ENCODE data around the gene HSP90AB1. TPM values are rescaled to one million over a fixed set of nuclear protein-coding genes. Genes with fewer than 3 reads are reported as not detected.

HSP90AB1 gene
- total RNA-seq, 1 donor from 2014 or later = 2,065 TPM

DNA sequence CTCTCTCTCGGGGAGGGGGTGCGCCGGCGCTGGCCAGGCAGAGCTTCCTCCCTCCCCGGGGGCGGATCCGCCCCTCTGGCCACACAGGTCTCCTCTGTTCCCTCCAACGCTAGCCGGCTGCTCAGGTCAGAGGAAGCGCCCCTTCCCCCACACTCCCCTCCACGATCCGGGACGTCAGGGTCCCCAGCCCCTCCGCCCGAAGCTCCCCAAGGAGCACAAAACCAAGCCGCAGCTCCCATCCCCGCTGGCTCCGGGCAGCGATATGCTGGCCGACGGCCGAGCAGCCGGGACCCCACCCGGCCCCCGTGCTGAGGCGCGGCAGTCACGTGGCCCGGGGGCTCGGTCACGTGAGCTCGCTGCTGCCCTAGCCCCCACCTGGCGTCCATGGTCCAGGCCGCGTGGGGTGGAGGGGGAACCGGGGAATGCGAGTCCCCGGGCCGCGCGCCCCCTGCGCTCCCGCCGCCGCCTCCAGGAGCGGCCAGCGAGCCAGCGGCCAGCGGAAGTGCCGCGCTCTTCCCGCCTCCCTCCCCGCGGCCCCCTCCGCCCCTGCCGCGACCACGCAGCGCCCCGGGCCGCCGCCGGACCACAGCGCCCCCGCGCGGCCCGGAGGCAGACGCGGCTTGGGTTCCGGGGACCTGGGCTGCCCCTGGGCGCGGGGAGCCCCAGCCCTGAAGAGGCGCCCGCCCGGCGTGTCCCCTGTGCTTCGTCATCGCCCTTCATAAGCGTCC is 10.3 kb downstream of the HSP90AB1 start, which contains the start of gene SLC35B2:
SLC35B2 (minus strand) TSS at position 504 of the 728 bp plus-strand sequence; CDS start at position 386, 118 bp downstream.
- H3K27ac Mint-ChIP-seq = peak within 1 kb of the TSS; percentile 81
- intact Hi-C loops (cut with micrococcal nuclease) = loop anchor here (1.0 kb wide), 3 partner anchors 8 to 85 kb away; partner anchors contain the start of genes HSP90AB1 and NFKBIE
- DNase-seq (ENCODE audit: low spot score) = peak; percentile 70
- no peaks in the 10 kb centered on the region for H3K9me3 Mint-ChIP-seq
- no peaks in the 10 kb centered on the region for H3K27me3 Mint-ChIP-seq (ENCODE audit: insufficient read depth)
- H3K36me3 Mint-ChIP-seq (ENCODE audit: low read depth) = peaks cover 56% of the 10 kb centered on the region
- peaks cover 75% of the 10 kb centered on the region for H3K4me1 Mint-ChIP-seq (ENCODE audit: low read depth)
- H3K4me3 Mint-ChIP-seq = peak within 1 kb of the TSS; percentile 90

DNA sequence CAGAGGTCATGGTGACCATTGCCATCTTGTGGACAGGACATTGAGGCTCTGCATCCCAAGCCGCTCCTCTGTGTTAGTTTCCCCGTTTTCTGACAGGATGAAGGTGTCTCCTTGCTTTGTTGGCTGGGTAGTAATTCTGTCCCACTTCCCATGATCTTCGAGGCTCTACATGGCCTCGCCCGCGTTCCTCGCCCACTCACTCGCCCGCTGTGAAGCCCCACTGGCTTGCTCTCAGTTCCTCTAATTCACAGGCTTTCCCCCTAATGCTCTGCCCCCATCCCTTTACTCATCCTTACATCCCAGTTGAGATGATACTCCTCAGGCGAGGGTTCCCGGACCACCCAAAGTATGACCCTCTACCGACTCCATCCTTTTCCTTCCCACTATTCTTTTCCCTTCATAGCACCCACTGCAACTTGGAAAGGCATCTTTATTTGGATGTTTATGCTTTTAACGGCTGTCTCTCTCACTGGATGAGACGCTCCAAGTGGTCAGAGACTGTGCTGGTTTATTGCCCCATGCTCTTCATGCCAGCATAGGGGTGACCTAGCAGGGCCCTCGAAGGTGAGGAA is 10.9 kb downstream of the HSP90AB1 start:
- peak overlapping the region; percentile 84 for H3K4me3 Mint-ChIP-seq
- H3K36me3 Mint-ChIP-seq (ENCODE audit: low read depth) = peaks cover 51% of the 10 kb centered on the region
- intact Hi-C loops (cut with micrococcal nuclease) = loop anchor here (1.0 kb wide), 3 partner anchors 7 to 86 kb away; partner anchors contain the start of genes HSP90AB1 and NFKBIE

DNA sequence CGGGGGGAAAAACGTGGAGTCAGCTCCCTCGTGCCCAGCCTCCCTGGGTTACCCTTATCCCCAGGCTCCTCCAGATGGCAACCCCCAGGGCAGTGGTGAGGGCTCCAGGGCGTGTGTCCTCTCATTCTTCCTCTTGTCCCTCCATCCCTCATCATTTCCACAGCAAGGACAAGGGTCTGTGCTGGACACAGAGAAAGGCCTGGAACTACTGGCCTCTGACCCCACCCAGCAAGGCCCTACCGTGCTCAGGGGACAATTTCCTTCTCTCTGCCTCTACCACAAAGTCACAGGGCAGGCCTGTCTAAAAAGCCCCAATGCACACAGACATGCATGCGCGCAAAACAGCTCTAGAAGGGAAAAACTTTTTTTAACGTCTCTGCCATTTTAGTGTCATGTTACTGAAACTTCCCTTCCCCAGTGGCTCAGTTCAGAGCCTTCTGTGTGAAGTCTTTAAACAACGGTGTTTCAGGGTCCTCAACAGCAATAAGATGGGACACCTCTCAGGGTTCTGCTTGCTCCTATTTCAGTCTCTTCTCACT is 11.5 kb downstream of the HSP90AB1 start:
- Mint-ChIP-seq H3K27me3 (ENCODE audit: insufficient read depth) (no peaks in the 10 kb centered on the region), H3K36me3 (ENCODE audit: low read depth) (peaks cover 49% of the 10 kb centered on the region), H3K4me1 (ENCODE audit: low read depth) (peaks cover 76% of the 10 kb centered on the region), H3K27ac (peak overlapping the region; percentile 81), H3K9me3 (no peaks in the 10 kb centered on the region), H3K4me3 (peak overlapping the region; percentile 84)
- DNase-seq (ENCODE audit: low spot score) = no peak
- intact Hi-C loops (cut with micrococcal nuclease) = no loop called here

More for the DNA sequence above, 10.9 kb downstream of the HSP90AB1 start:
- H3K27ac Mint-ChIP-seq = peak overlapping the region; percentile 78
- H3K27me3 Mint-ChIP-seq (ENCODE audit: insufficient read depth) = no peaks in the 10 kb centered on the region
- no peak for DNase-seq (ENCODE audit: low spot score)
- H3K4me1 Mint-ChIP-seq (ENCODE audit: low read depth) = peaks cover 76% of the 10 kb centered on the region
- H3K9me3 Mint-ChIP-seq = no peaks in the 10 kb centered on the region

DNA sequence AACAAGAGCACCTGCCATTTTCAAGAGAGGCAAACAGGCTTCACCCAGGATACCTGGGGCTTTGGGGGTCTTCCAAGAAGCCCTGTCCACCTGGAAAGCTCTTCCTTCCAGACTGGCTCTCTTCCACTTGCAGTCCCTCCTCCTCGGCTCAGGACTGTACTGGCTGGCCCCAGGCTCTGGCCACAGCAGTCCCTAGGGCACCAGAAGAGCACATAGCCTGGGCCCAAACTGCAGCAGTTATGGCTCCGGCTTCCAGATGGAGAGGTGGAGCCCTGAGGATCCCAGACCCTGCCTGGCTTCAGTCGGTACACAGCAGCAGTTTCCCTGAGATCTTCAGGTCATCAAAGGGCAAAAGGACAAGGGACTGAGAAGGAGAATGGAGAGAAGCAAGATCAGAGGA is 12.0 kb downstream of the HSP90AB1 start:
- Mint-ChIP-seq H3K9me3 (no peaks in the 10 kb centered on the region), H3K4me1 (ENCODE audit: low read depth) (peaks cover 76% of the 10 kb centered on the region), H3K36me3 (ENCODE audit: low read depth) (peaks cover 47% of the 10 kb centered on the region), H3K27ac (peak overlapping the region; percentile 81), H3K4me3 (peak overlapping the region; percentile 84), H3K27me3 (ENCODE audit: insufficient read depth) (no peaks in the 10 kb centered on the region)
- intact Hi-C loops (cut with micrococcal nuclease) = no loop called here
- no peak for DNase-seq (ENCODE audit: low spot score)

DNA sequence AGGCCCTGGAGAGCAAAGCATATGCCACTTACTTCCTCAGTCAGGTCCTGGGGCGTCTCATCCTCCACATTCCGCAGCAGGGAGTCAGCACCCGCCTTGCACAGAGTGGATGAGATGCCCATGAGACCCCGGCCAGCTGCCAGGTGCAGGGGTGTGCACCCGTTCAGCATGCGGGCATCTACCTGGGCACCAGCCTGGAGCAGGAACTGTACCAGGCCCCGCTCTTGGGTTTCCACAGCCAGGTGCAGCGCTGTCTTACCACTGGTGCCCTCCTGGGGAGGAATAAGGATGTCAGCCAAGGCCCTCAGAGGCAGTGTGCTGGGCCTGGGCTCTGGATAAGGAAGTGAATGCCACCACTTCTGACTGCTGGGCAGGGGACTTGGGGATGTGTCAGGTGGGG is 13.1 kb downstream of the HSP90AB1 start:
- H3K9me3 Mint-ChIP-seq = no peaks in the 10 kb centered on the region
- H3K27me3 Mint-ChIP-seq (ENCODE audit: insufficient read depth) = no peaks in the 10 kb centered on the region
- peaks cover 70% of the 10 kb centered on the region for H3K4me1 Mint-ChIP-seq (ENCODE audit: low read depth)

GRCh38 chr6:44260451-44261297 is 13.8 kb downstream of the HSP90AB1 start:
- intact Hi-C loops (cut with micrococcal nuclease) = no loop called here
- Mint-ChIP-seq H3K27me3 (ENCODE audit: insufficient read depth) (no peaks in the 10 kb centered on the region), H3K9me3 (no peaks in the 10 kb centered on the region), H3K4me1 (ENCODE audit: low read depth) (peaks cover 65% of the 10 kb centered on the region), H3K36me3 (ENCODE audit: low read depth) (peaks cover 37% of the 10 kb centered on the region), H3K4me3 (peak overlapping the region; percentile 10), H3K27ac (peak overlapping the region; percentile 38)
- DNase-seq (ENCODE audit: low spot score) = no peak

More for the DNA sequence above, 13.1 kb downstream of the HSP90AB1 start:
- peaks cover 44% of the 10 kb centered on the region for H3K36me3 Mint-ChIP-seq (ENCODE audit: low read depth)
- H3K4me3 Mint-ChIP-seq = no peak overlapping the region
- H3K27ac Mint-ChIP-seq = no peak overlapping the region
- intact Hi-C loops (cut with micrococcal nuclease) = no loop called here
- DNase-seq (ENCODE audit: low spot score) = no peak

DNA sequence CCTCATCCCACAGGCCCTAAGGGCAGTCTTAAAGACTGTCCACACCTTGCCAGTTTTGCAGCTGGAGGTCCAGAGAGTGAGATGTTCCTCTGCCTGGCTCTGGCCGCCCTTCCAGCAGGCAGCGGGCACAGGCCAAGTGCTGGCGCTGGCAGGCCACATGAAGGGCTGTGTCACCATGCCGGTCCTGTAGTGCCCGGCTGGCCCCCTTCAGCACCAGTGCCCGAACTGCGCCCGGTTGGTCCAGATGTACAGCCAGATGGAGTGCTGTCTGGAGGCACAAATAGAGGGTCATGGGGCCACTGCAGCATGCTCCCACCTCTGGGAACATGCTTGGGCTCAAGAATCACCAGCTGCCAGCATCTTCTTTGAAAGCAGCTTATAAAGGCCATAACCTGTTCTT is 14.7 kb downstream of the HSP90AB1 start:
- peaks cover 32% of the 10 kb centered on the region for H3K36me3 Mint-ChIP-seq (ENCODE audit: low read depth)
- no peak for DNase-seq (ENCODE audit: low spot score)
- no peak overlapping the region for H3K27ac Mint-ChIP-seq
- no peaks in the 10 kb centered on the region for H3K9me3 Mint-ChIP-seq
- H3K4me1 Mint-ChIP-seq (ENCODE audit: low read depth) = peaks cover 65% of the 10 kb centered on the region
- intact Hi-C loops (cut with micrococcal nuclease) = no loop called here
- no peaks in the 10 kb centered on the region for H3K27me3 Mint-ChIP-seq (ENCODE audit: insufficient read depth)
- H3K4me3 Mint-ChIP-seq = no peak overlapping the region

GRCh38 chr6:44262467-44263353 is 15.8 kb downstream of the HSP90AB1 start:
- Mint-ChIP-seq H3K4me3 (peak overlapping the region; percentile 98), H3K36me3 (ENCODE audit: low read depth) (peaks cover 30% of the 10 kb centered on the region), H3K4me1 (ENCODE audit: low read depth) (peaks cover 68% of the 10 kb centered on the region), H3K9me3 (no peaks in the 10 kb centered on the region), H3K27ac (peak overlapping the region; percentile 95), H3K27me3 (ENCODE audit: insufficient read depth) (no peaks in the 10 kb centered on the region)
- intact Hi-C loops (cut with micrococcal nuclease) = no loop called here
- DNase-seq (ENCODE audit: low spot score) = no peak

DNA sequence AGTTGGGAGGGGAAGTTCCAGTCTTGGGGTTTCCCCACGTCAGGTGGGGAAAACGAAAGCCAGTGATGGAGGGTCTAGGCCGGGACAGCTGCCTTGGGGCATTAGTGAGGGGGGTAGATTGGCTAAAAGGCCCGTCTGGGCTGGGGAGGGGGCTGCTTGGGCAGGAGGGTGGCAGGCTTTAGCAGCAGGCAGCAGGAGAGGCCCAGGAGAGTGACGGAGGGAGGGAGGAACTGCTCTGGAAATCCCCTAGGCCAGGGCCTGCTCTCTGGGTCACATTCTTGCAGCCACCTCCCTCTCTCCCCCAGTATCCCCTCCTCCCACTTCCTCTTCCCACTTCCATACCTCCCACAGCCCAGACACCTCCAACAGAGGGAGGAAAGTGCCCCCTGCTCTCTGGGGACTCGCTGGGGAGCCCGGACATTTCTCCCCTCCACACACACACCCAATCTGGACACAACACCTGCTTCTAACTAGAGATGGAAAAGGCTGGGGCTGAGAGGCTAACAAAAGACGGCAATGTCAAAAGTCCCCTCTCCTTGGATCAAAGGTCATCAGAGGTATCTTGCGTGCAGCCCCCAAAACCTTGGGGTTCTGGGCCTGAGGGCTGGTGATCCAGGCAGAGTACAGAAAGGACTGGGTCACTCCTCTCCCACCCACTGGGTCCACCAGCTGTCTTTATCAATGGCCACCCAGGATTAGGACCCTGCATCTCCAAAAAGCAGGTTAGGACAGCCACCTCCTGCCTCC is 16.6 kb downstream of the HSP90AB1 start:
- DNase-seq (ENCODE audit: low spot score) = no peak

GRCh38 chr6:44264154-44265006 is 17.5 kb downstream of the HSP90AB1 start:
- H3K27ac Mint-ChIP-seq = peak overlapping the region; percentile 95
- peaks cover 15% of the 10 kb centered on the region for H3K36me3 Mint-ChIP-seq (ENCODE audit: low read depth)
- no peaks in the 10 kb centered on the region for H3K9me3 Mint-ChIP-seq
- peak overlapping the region; percentile 98 for H3K4me3 Mint-ChIP-seq
- peaks cover 8% of the 10 kb centered on the region for H3K27me3 Mint-ChIP-seq (ENCODE audit: insufficient read depth)
- intact Hi-C loops (cut with micrococcal nuclease) = loop anchor here (1.0 to 2.0 kb wide), 6 partner anchors 7 to 138 kb away; partner anchors contain the start of genes CDC5L, HSP90AB1, MRPL14 and SLC29A1
- H3K4me1 Mint-ChIP-seq (ENCODE audit: low read depth) = peaks cover 59% of the 10 kb centered on the region
- no peak for DNase-seq (ENCODE audit: low spot score)

More for the DNA sequence above, 16.6 kb downstream of the HSP90AB1 start:
- Mint-ChIP-seq H3K27me3 (ENCODE audit: insufficient read depth) (no peaks in the 10 kb centered on the region), H3K9me3 (no peaks in the 10 kb centered on the region), H3K27ac (peak overlapping the region; percentile 95), H3K4me3 (peak overlapping the region; percentile 98), H3K36me3 (ENCODE audit: low read depth) (peaks cover 22% of the 10 kb centered on the region), H3K4me1 (ENCODE audit: low read depth) (peaks cover 63% of the 10 kb centered on the region)
- intact Hi-C loops (cut with micrococcal nuclease) = loop anchor here (1.0 to 2.0 kb wide), 3 partner anchors 25 to 137 kb away; partner anchors contain the start of genes MRPL14, SLC29A1 and TMEM63B
